ENCODE measurements around the gene USP32. TPM values are rescaled to one million over a fixed set of nuclear protein-coding genes. Genes with fewer than 3 reads are reported as not detected.
"Not testable (repeated sequence)": the region's sequence is repeated elsewhere in the genome, so short reads cannot be mapped to it uniquely, and the experiment has no call there.

USP32 gene, protein sequence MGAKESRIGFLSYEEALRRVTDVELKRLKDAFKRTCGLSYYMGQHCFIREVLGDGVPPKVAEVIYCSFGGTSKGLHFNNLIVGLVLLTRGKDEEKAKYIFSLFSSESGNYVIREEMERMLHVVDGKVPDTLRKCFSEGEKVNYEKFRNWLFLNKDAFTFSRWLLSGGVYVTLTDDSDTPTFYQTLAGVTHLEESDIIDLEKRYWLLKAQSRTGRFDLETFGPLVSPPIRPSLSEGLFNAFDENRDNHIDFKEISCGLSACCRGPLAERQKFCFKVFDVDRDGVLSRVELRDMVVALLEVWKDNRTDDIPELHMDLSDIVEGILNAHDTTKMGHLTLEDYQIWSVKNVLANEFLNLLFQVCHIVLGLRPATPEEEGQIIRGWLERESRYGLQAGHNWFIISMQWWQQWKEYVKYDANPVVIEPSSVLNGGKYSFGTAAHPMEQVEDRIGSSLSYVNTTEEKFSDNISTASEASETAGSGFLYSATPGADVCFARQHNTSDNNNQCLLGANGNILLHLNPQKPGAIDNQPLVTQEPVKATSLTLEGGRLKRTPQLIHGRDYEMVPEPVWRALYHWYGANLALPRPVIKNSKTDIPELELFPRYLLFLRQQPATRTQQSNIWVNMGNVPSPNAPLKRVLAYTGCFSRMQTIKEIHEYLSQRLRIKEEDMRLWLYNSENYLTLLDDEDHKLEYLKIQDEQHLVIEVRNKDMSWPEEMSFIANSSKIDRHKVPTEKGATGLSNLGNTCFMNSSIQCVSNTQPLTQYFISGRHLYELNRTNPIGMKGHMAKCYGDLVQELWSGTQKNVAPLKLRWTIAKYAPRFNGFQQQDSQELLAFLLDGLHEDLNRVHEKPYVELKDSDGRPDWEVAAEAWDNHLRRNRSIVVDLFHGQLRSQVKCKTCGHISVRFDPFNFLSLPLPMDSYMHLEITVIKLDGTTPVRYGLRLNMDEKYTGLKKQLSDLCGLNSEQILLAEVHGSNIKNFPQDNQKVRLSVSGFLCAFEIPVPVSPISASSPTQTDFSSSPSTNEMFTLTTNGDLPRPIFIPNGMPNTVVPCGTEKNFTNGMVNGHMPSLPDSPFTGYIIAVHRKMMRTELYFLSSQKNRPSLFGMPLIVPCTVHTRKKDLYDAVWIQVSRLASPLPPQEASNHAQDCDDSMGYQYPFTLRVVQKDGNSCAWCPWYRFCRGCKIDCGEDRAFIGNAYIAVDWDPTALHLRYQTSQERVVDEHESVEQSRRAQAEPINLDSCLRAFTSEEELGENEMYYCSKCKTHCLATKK (N-terminal part only)
- 10 to 100 TPM; 32.6 to 43.2 (median 36.9) TPM for total RNA-seq
- 13.3 TPM for polyA plus RNA-seq
- long read RNA-seq, donor 1, partial matches to known transcripts = 10 of 12 reads
- long read RNA-seq, donor 1, other reads (novel, unspliced or antisense) = 2 of 12 reads
- long read RNA-seq, donor 2, full-length matches to known transcripts = 2 of 10 reads
- long read RNA-seq, donor 2, partial matches to known transcripts = 8 of 10 reads
- long read RNA-seq, donor 2, other reads (novel, unspliced or antisense) = 0 of 10 reads
- long read RNA-seq, donor 3, full-length matches to known transcripts = 5 of 19 reads
- long read RNA-seq, donor 3, partial matches to known transcripts = 11 of 19 reads
- long read RNA-seq, donor 3, other reads (novel, unspliced or antisense) = 3 of 19 reads
- long read RNA-seq, donor 4, full-length matches to known transcripts = 3 of 9 reads
- long read RNA-seq, donor 4, partial matches to known transcripts = 5 of 9 reads
- long read RNA-seq, donor 4, other reads (novel, unspliced or antisense) = 1 of 9 reads

DNA sequence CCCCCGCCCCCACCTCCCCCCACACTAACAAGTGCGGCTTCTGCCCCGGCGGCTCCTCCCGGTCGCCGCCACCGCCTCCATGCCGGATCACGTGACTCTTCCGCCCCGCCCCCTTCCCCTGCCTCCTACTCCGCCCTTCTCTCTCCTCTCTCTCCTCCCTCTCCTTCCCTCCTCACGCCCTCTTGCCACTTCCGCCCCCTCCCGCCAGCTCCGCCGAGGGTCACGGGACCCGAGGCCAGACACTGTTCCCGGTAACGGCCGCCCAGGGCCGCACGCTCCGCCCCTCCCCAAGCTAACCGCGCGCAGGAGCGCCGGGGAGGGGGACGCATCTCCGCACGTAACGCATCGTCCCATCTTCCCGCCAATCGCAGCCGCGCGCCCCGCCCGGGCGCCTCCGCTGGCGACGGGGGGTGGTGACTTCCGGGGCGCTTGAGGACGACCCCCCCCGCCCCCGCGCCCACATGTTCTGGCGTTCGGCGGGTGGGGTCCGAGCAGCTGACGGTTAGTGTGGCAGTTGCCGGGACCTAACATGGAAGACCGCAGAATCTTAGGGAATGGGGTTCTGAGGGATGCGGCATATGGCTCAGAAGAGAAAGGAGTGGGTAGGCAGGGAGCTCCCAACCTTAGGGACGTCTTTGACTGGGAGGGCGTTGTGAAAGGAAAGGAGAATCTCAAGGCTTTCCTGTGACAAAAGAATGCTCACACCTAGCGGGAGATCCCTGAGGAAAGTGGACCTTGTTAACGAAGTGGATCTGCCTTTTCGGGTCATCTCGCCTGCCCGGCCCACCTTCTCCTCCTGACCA, at the start of gene USP32:
TSS of gene USP32 (minus strand) at position 92 of the 803 bp plus-strand sequence. CDS start 194 bp downstream, outside the sequence.
- under 1% methylated on average over 68 of the region's 68 CpGs for WGBS
- intact Hi-C loops (cut with DNase I) = no loop called here
- ATAC-seq (peak; percentile 98 to 99), DNase-seq (peak; percentile 99 to 100 (median 100))
- no peaks in the 10 kb centered on the region for H3K9me3 ChIP-seq (ENCODE audit: control insufficient read depth, low read length)
- H3K27ac ChIP-seq (ENCODE audit: low read length) = peak within 1 kb of the TSS; percentile 93
- H3K27me3 ChIP-seq (ENCODE audit: control insufficient read depth, insufficient read depth) = no peaks in the 10 kb centered on the region
- H3K4me3 ChIP-seq (ENCODE audit: low read length) = peak within 1 kb of the TSS; percentile 88
- H3K4me1 ChIP-seq (ENCODE audit: control insufficient read depth, insufficient read depth, low read length) = peaks cover 4% of the 10 kb centered on the region

- Histone ChIP-seq H3K27ac (ENCODE audit: low read length) (no peak overlapping the region), H3K4me1 (ENCODE audit: control insufficient read depth, insufficient read depth, low read length) (no peaks in the 10 kb centered on the region), H3K27me3 (ENCODE audit: control insufficient read depth, insufficient read depth) (no peaks in the 10 kb centered on the region), H3K9me3 (ENCODE audit: control insufficient read depth, low read length) (no peaks in the 10 kb centered on the region), H3K4me3 (ENCODE audit: low read length) (no peak overlapping the region)
- WGBS = 17% methylated on average over 2 of the region's 2 CpGs
- ATAC-seq = no peak
- no peak for DNase-seq
- intact Hi-C loops (cut with DNase I) = loop anchor here (5.0 to 10.0 kb wide), 4 partner anchors 205 to 335 kb away; partner anchors contain the start of gene CA4 (in 2 of the 4)
Observed at GRCh38 chr17:60439501-60439900, 47.6 kb upstream of the USP32 start.

DNA sequence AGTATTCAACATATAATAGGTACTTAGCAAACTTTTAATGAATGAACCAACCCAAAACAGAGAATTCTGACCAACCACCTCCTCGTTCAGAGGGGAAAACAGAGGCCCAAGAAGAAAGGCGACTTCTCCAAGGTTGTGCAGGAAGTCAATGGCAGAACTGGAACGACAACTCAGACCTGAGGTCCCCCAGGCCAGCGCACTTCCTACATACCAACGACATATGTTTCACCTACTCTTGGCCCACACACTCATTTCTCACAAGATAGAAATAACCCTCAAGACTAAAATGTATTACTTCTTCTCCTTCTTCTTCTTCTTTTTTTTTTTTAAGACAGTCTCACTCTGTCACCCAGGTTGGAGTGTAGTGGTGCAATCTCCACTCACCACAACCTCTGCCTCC, 44.7 kb upstream of the USP32 start:
- ATAC-seq = no peak
- no peak overlapping the region for H3K27ac ChIP-seq (ENCODE audit: low read length)
- no peaks in the 10 kb centered on the region for H3K9me3 ChIP-seq (ENCODE audit: control insufficient read depth, low read length)
- DNase-seq = no peak
- WGBS = 59% methylated on average over 5 of the region's 5 CpGs
- intact Hi-C loops (cut with DNase I) = loop anchor here (5.0 to 10.0 kb wide), 4 partner anchors 202 to 332 kb away; partner anchors contain the start of gene CA4 (in 2 of the 4)
- H3K4me1 ChIP-seq (ENCODE audit: control insufficient read depth, insufficient read depth, low read length) = no peaks in the 10 kb centered on the region
- no peak overlapping the region for H3K4me3 ChIP-seq (ENCODE audit: low read length)
- no peaks in the 10 kb centered on the region for H3K27me3 ChIP-seq (ENCODE audit: control insufficient read depth, insufficient read depth)

- 68% methylated on average over 28 of the region's 28 CpGs for WGBS
- Histone ChIP-seq H3K9me3 (ENCODE audit: control insufficient read depth, low read length) (no peaks in the 10 kb centered on the region), H3K27ac (ENCODE audit: low read length) (no peak overlapping the region), H3K27me3 (ENCODE audit: control insufficient read depth, insufficient read depth) (no peaks in the 10 kb centered on the region), H3K4me3 (ENCODE audit: low read length) (no peak overlapping the region), H3K4me1 (ENCODE audit: control insufficient read depth, insufficient read depth, low read length) (no peaks in the 10 kb centered on the region)
- intact Hi-C loops (cut with DNase I) = loop anchor here (5.0 to 10.0 kb wide), 4 partner anchors 201 to 331 kb away; partner anchors contain the start of gene CA4 (in 2 of the 4)
- DNase-seq = peak; percentile 71 to 89 (median 89)
- peak; percentile 91 to 95 for ATAC-seq
Observed at GRCh38 chr17:60435244-60436167, 43.6 kb upstream of the USP32 start.

DNA sequence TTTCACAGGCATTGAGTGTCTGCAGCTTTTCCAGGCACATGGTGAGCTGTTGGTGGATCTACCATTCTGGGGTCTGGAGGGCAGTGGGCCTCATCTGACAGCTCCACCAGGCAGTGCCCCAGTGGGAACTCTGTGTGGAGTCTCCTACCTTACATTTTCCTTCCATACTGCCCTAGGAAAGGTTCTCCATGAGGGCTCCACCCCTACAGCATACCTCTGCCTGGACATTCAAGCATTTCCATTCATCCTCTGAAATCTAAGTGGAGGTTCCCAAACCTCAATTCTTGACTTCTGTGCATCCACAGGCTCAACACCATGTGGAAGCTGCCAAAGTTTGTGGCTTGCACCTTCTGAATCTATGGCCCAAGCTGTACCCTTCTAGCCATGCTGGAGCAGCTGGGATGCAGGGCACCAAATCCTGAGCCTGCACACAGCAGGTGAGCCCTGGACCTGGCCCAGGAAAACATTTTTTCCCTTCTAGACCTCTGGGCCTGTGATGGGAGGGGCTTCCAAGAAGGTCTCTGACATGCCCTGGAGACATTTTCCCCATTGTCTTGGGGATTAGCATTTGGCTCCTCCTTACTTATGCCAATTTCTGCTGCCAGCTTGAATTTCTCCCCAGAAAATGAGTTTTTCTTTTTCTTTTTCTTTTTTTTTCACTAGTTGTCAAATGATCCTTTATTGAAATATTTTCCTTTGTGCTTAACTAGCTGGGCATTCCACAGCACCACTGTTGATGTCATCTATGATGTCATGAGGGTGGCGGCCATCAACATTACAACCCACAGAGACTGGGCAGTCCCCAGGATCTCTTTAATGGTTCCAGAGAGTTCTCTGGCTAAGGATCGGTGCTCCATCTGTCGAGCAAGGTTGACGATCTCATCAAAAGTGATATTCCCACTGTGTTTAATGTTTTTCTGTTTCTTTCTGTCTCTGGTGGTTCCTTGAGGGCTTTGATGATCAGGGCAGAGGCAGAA, 41.4 kb upstream of the USP32 start:
- not testable (repeated sequence) for H3K27me3 ChIP-seq (ENCODE audit: control insufficient read depth, insufficient read depth); H3K4me1 ChIP-seq (ENCODE audit: control insufficient read depth, insufficient read depth, low read length); ATAC-seq; DNase-seq; H3K4me3 ChIP-seq (ENCODE audit: low read length); H3K27ac ChIP-seq (ENCODE audit: low read length); H3K9me3 ChIP-seq (ENCODE audit: control insufficient read depth, low read length)
- 90% methylated on average over 4 of the region's 4 CpGs for WGBS
- intact Hi-C loops (cut with DNase I) = loop anchor here in 3 of 4 donors (10.0 kb wide), 3 partner anchors 199 to 329 kb away; partner anchors contain the start of gene CA4 (in 2 of the 3)

DNA sequence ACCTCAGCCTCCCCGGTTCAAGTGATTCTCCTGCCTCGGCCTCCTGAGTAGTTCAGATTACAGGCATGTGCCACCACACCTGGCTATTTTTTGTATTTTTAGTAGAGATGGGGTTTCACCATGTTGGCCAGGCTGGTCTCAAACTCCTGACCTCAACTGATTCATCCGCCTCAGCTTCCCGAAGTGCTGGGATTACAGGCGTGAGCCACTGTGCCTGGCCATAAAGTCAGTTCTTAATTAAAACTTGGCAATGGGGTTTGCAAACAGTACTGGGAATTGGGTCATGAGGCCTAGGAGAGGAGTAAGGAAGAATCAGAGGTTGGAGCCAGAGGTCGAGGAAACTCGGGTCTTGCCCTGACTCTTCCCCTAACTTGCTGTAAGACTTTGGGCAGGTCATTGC, 38.6 kb upstream of the USP32 start:
- intact Hi-C loops (cut with DNase I) = loop anchor here in 3 of 4 donors (10.0 kb wide), 3 partner anchors 196 to 326 kb away; partner anchors contain the start of gene CA4 (in 2 of the 3)

GRCh38 chr17:60428491-60428890, 36.6 kb upstream of the USP32 start:
- H3K27ac ChIP-seq (ENCODE audit: low read length); H3K9me3 ChIP-seq (ENCODE audit: control insufficient read depth, low read length); intact Hi-C loops (cut with DNase I); H3K27me3 ChIP-seq (ENCODE audit: control insufficient read depth, insufficient read depth); H3K4me3 ChIP-seq (ENCODE audit: low read length); DNase-seq; H3K4me1 ChIP-seq (ENCODE audit: control insufficient read depth, insufficient read depth, low read length); ATAC-seq: not testable (repeated sequence)
- WGBS = 86% methylated on average over 6 of the region's 6 CpGs

More for the DNA sequence above, 38.6 kb upstream of the USP32 start:
- not testable (repeated sequence) for H3K4me1 ChIP-seq (ENCODE audit: control insufficient read depth, insufficient read depth, low read length); ATAC-seq; H3K27me3 ChIP-seq (ENCODE audit: control insufficient read depth, insufficient read depth); H3K9me3 ChIP-seq (ENCODE audit: control insufficient read depth, low read length); H3K4me3 ChIP-seq (ENCODE audit: low read length); DNase-seq; H3K27ac ChIP-seq (ENCODE audit: low read length)
- 85% methylated on average over 7 of the region's 7 CpGs for WGBS

- Histone ChIP-seq H3K4me3 (ENCODE audit: low read length) (no peak overlapping the region), H3K9me3 (ENCODE audit: control insufficient read depth, low read length) (no peaks in the 10 kb centered on the region), H3K4me1 (ENCODE audit: control insufficient read depth, insufficient read depth, low read length) (no peaks in the 10 kb centered on the region), H3K27ac (ENCODE audit: low read length) (no peak overlapping the region), H3K27me3 (ENCODE audit: control insufficient read depth, insufficient read depth) (no peaks in the 10 kb centered on the region)
- ATAC-seq (no peak), DNase-seq (no peak)
- 88% methylated on average over 10 of the region's 10 CpGs for WGBS
- intact Hi-C loops (cut with DNase I) = no loop called here
Observed at GRCh38 chr17:60426596-60426995, 34.7 kb upstream of the USP32 start.

All from right cardiac atrium (tissue), 5 donors.